ENCODE measurements around the gene ARMH3. TPM values are rescaled to one million over a fixed set of nuclear protein-coding genes. Genes with fewer than 3 reads are reported as not detected.

Gene ARMH3
- total RNA-seq, 1 donor from 2014 or later = 26.6 TPM

DNA sequence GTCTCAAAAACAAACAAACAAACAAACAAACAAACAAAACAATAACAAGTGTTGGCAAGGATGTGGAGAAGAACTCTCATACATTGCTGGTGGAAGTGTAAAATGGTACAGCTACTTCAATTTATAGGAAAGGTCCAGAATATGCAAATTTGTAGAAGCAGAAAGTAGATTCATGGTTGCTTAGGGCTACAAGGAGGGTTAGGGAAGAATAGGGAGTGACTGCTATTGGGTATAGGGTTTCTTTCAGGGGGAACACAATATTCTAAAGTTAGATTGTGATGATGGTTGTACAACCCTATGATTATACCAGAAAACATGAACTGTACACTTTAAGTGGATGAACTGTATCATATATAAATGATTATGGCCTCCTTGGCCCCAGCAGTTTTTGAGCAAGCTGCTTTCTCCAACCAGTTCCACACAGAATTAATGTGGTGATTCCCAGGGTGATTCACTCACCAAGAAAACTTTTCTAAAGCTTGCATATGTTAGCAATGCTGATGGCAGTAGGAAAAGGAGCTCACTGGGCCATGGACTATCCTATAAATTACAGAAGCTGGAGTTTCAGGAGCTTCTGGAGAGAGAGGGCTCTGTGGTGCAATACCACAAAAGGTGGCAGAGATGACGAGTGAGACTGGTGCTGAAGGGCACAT is 159.6 kb downstream of the ARMH3 start:
- TF ChIP-seq, protein P1, sequence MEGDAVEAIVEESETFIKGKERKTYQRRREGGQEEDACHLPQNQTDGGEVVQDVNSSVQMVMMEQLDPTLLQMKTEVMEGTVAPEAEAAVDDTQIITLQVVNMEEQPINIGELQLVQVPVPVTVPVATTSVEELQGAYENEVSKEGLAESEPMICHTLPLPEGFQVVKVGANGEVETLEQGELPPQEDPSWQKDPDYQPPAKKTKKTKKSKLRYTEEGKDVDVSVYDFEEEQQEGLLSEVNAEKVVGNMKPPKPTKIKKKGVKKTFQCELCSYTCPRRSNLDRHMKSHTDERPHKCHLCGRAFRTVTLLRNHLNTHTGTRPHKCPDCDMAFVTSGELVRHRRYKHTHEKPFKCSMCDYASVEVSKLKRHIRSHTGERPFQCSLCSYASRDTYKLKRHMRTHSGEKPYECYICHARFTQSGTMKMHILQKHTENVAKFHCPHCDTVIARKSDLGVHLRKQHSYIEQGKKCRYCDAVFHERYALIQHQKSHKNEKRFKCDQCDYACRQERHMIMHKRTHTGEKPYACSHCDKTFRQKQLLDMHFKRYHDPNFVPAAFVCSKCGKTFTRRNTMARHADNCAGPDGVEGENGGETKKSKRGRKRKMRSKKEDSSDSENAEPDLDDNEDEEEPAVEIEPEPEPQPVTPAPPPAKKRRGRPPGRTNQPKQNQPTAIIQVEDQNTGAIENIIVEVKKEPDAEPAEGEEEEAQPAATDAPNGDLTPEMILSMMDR (IDR thresholded peaks at IDR 0.05; ENCODE audit: unreplicated experiment) = no peak
- peaks cover 7% of the 10 kb centered on the region for H3K4me1 Mint-ChIP-seq
- H3K27me3 Mint-ChIP-seq (ENCODE audit: low read depth) = no peaks in the 10 kb centered on the region
- no peaks in the 10 kb centered on the region for H3K9me3 Mint-ChIP-seq
- no peak for DNase-seq (ENCODE audit: low spot score in 2 of 2, unreplicated experiment in 2 of 2)
- H3K4me3 Mint-ChIP-seq = no peak overlapping the region
- H3K27ac Mint-ChIP-seq = no peak overlapping the region
- no peaks in the 10 kb centered on the region for H3K36me3 Mint-ChIP-seq

DNA sequence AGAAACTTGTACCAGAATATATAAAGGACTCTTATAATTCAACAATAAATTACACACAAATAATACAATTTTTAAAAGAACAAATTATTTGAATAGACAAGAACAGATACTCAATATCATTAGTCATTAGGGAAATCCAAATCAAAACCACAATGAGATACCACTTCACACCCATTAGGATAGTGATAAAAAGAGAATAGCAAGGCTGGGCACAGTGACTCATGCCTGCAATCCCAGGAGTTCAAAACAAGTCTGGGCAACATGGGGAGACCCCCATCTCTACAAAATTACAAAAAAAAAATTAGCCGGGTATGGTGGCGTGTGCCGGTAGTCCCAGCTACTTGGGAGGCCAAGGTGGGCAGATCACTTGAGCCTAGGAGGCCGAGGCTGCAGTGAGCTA is 160.2 kb downstream of the ARMH3 start:
- H3K27me3 Mint-ChIP-seq (ENCODE audit: low read depth) = no peaks in the 10 kb centered on the region
- no peak overlapping the region for H3K4me3 Mint-ChIP-seq
- H3K9me3 Mint-ChIP-seq = no peaks in the 10 kb centered on the region
- no peak for DNase-seq (ENCODE audit: low spot score in 2 of 2, unreplicated experiment in 2 of 2)
- TF ChIP-seq, protein P1 (IDR thresholded peaks at IDR 0.05; ENCODE audit: unreplicated experiment) = no peak
- H3K4me1 Mint-ChIP-seq = peaks cover 7% of the 10 kb centered on the region
- H3K27ac Mint-ChIP-seq = no peak overlapping the region
- no peaks in the 10 kb centered on the region for H3K36me3 Mint-ChIP-seq

DNA sequence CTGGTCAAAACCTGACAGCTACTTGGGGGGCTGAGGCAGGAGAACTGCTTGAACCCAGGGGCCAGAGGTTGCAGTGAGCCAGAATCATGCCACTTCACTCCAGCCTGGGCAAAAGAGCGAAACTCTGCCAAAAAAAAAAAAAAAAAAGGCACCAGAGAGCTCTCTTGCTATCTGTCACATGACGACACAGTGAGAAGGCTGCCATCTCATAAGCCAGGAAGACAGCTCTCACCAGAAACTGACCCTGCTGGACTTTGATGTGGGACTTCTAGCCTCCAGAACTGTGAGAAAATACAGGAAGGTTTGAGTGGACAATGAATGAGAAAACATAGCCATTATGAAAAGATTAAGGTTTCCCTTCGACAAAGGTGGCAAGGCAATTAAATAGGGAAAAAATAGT is 161.2 kb downstream of the ARMH3 start:
- TF ChIP-seq, protein P1 (IDR thresholded peaks at IDR 0.05; ENCODE audit: unreplicated experiment) = no peak
- no peak overlapping the region for H3K27ac Mint-ChIP-seq
- no peaks in the 10 kb centered on the region for H3K9me3 Mint-ChIP-seq
- no peak overlapping the region for H3K4me3 Mint-ChIP-seq
- H3K4me1 Mint-ChIP-seq = peaks cover 5% of the 10 kb centered on the region
- H3K36me3 Mint-ChIP-seq = no peaks in the 10 kb centered on the region
- no peak for DNase-seq (ENCODE audit: low spot score in 2 of 2, unreplicated experiment in 2 of 2)
- H3K27me3 Mint-ChIP-seq (ENCODE audit: low read depth) = no peaks in the 10 kb centered on the region

DNA sequence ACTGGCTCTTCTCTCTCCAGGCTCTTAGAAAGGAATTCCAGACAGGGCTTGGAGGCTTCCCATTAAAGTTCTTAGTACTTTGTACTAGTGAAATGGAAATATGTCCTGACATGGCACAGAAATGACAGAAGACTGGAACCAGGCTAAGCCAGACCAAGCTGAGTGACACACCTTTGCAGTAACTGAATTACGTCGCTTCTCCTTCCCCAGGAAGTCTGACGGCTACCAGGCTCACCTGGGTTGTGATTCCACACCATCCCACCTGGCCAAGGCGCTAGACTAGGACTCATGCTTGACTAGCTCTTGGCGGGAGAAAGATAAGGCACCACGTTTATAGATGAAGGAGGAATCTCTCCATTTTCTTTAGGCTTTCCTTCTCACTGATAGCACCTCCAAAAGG is 161.7 kb downstream of the ARMH3 start:
- TF ChIP-seq, protein P1 (IDR thresholded peaks at IDR 0.05; ENCODE audit: unreplicated experiment) = no peak
- H3K4me1 Mint-ChIP-seq = peaks cover 5% of the 10 kb centered on the region
- H3K9me3 Mint-ChIP-seq = no peaks in the 10 kb centered on the region
- no peak for DNase-seq (ENCODE audit: low spot score in 2 of 2, unreplicated experiment in 2 of 2)
- no peaks in the 10 kb centered on the region for H3K36me3 Mint-ChIP-seq
- no peak overlapping the region for H3K4me3 Mint-ChIP-seq
- H3K27me3 Mint-ChIP-seq (ENCODE audit: low read depth) = no peaks in the 10 kb centered on the region
- no peak overlapping the region for H3K27ac Mint-ChIP-seq

DNA sequence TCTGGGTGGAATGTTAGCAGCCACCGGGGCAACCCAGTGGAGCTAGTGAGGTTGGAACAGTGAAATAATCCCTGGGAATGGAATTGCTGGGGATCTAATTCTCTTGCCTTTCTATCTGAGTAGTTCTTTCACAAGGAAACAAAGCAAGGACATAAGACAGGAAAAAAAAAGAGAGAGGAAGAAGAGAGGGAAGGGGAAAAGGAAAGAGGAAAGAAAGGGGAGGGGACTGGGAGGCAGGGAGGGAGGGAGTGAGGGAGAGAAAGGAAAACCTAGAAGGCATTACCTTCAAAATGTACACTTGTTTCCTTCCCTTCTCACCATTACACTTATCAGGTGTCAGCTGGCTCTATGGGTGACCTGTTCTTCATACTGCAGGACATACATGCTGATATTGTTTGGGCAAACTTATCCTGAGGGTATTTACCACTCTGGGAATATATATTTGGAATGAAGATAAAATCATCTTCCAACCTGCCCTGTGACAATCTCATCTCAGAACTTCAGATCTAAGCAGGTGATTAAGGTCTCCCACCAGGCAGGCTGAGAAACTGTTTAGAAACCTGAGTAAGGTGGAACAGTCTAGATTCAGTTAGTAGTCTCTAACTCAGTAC is 162.4 kb downstream of the ARMH3 start:
- Mint-ChIP-seq H3K4me1 (peaks cover 5% of the 10 kb centered on the region), H3K4me3 (no peak overlapping the region), H3K27me3 (ENCODE audit: low read depth) (no peaks in the 10 kb centered on the region), H3K27ac (no peak overlapping the region), H3K9me3 (no peaks in the 10 kb centered on the region), H3K36me3 (no peaks in the 10 kb centered on the region)
- TF ChIP-seq, protein P1 (IDR thresholded peaks at IDR 0.05; ENCODE audit: unreplicated experiment) = no peak
- DNase-seq (ENCODE audit: low spot score in 2 of 2, unreplicated experiment in 2 of 2) = no peak
